Activated CD8-positive, alpha-beta memory T cell treated with anti-CD3 and anti-CD28 coated beads, Interleukin-2, amount 50 U/mL, for 48 hours (primary cell): ENCODE results near the gene RAB12.

Experiments used
- DNase-seq: peaks from one replicate; pipeline ENCODE4 v3.0.0-alpha.2; 2020

The RAB12 gene

GRCh38 chr18:8688216-8688800 is 79.1 kb downstream of the RAB12 start:
- no peak for DNase-seq

GRCh38 chr18:8688816-8689215 is 79.6 kb downstream of the RAB12 start:
- DNase-seq = no peak
